ENCODE measurements around the gene CFAP65.
A peak's percentile ranks its signal among the peaks of the same experiment; 100 is the strongest.

The CFAP65 gene

DNA sequence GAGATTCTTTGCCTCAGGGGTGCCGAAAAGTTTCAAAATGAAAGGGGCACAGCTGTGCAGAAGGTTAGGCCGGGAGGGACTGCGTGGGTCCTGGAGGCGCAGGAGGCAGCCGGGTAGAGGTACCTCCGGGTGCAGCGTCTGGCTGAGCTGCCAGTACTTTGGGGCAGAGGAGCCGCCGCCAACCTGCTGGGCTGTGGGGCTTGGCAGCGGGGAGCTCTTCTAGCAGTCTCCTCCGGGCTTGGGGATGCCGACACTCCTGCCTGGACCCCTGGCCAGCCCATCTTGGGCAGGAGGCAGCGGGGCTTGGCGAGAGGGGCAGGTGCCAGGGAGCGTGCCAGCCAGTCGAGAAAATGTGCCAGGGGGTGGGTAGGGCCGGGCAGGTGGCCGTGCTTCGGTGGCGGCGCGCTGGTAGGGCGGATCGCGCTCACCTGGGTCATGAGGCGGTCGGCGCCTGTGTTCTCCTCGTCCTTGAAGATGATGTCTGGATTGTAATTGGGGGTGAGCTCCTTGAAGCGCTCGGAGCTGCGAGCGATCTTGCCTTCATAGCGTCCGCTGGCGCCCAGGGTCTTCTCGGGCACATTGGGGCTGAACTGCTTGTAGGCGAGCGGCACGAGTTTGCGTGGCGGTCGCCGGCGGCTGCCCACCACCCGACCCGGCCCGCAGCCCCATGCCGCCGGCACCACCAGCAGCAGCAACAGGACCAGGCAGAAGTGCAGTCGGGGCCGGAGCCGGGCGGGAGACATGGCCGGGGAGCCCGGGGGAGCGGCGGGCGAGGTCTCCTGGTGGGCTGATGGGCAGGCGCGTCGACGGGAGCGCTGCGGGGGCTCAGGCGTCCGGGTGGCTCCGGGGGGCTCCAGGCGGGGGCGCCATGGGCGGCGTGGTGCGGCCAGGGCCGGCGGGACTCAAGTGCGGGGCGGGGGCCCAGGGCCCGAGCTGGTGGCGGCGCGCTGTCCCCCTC lies 18.7 kb upstream of the CFAP65 start:
- DNase-seq = no peak

DNA sequence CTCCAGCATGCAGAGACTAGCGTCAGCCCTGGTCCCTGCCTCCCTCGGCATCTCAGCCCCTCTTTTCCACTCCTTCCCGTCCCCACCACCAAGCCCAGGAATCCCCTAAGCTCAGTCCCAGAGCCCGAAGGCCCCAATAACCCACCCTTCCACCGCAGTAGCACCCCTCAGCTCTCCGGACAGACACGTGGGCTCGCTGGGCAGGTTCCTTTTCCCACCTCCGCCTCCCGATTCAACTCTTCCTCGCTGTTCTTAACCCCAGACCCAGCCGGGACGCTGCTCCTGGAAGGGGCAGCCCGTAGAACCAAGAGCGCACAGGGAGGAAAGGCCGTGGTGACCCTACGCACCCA lies 18.0 kb upstream of the CFAP65 start:
- no peak for DNase-seq

DNA sequence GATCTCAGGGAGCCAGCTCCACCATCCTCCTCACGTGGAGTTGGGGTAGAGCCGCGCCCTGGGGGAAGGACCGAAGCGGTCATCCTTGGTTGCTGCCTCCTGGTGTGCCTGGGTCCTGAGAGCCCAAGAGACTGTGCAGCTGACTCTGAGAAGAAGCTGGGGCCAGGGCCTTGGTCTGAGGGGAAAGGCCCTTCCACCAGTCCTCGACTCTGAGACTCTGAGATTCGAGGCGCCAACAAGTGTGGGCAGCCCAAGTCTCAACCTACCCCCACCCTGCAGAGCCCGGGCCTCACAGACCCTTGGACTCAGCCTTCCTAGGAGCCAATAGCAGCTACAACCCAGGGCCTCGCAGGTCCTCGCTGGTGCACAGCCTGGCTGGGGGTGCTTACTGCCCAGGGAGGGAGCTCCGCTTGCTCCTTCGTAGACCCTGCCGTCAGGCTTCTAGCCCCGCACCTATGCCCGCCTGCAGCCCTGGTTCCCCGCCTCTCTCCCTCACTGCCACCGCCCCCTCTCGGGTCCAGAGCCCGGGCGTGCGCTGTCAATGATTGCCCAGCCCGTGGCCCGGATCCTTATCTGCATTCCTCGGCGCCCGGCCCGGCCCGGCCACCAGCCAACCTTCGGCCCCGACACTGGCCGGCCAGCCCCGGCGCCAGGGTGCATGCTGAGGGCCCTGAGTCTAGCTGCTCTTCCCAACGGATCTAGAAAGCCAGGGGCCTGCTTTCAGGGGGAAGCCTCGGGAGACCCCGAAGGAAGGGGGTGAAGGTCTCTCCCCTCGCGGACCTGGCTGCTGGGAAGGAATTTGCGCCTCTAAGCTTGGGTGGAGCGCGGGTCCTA lies 17.4 kb upstream of the CFAP65 start:
- no peak for DNase-seq

DNA sequence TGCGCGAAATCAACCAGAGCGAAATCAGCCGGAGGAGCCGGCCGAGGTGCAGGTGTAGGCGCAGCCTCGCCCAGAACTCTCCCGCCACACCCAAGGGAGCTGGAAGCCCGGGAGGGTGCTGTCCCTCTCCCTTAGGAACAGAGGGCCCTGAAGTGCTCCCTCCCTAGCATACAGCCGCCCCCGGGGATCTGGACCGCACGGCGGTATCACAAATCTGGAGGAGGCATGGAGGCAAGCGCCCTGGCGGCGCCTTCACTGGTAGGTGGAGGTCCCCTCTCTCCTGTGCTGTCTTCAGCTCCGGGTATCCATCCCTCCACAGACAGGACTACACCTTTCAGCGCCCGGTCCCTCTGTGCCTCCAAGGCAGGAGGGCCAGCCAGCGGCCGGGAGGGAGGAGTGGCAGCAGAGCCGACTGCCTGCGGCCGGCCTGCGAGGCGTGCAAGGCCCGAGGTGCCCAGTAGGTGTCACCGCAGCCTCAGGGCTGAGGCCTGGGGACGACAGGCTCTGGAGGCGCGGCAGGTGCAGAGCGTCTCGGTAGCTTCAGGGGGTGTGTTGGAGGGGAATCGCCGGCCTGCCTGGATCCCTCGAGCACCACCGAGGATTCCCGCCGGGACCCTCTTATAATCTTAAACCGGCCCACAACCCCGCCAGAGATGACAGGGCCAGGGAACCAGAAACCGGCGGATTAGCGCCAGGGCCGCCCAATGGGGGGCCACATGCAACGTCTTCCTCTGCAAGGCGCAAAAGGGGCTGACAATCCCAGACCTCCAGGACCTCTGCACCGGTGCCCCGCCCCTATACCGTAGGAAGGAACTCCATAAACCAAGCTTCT lies 16.6 kb upstream of the CFAP65 start:
- peak; percentile 91 for DNase-seq

DNA sequence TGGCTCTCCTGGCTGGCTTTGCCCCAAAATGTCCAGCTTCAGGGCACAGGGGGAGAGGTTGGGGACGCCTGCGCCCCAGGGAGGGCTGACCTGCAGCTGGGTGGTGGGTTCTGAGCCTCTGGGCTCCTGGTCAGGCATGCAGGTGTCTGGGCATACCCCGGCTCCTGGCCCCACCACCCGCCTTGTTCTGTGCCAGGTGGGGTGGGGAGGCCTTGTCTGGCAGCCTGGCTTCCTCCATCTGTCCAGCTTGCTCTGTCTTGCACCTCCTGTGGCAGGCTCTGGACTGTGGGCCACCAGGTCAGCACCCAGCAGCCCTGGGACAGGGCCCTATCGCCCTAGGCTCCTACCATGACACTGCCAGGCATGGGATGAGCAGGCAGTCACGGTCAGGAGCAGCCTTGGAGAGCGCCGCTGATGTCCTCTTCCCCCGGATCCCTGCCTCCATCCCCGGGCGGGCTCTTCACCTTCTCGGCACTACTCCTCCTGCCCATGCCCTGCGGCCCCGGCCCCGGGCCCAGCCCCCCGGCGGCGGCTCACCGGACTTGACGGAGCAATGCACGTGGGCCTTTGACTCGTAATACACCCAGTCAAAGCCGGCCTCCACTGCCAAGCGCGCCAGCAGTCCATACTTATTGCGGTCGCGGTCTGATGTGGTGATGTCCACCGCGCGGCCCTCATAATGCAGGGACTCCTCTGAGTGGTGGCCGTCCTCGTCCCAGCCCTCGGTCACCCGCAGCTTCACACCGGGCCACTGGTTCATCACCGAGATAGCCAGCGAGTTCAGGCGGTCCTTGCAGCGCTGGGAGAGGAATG lies 15.8 kb upstream of the CFAP65 start:
- no peak for DNase-seq

DNA sequence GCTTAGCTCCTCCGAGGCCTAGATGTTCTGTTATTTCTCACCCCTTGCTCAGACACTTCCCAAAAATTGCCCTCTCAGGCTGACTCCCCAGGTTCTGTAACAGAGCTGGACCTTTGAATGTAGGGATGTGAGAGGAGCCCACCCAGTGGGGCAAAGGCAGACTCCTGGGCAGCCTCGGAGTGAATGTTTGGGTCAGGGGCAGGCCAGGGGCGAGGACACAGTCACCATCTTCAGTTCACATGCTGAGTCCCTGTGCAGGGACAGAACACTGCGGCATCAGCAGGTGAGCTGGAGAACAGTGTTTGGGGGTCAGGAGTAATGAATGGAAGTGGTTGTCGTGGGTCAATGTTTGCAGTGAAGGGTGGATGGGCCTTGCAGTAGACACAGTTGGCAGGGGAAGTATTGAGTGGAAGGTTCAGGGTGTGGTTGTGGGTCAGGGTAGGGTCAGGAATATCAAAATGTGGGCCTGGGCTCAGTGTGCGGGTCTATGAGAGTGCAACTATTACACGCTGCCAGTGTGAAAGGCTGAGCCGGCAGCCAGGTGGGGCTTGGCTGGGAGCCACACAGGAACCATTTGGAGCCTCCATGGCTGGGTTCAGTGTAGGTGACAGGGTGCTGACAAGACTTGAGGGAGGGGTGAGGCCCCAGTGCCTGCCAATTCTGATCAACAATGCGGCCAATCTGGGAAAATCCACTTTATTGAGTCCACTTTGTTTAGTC lies 15.0 kb upstream of the CFAP65 start:
- DNase-seq = no peak

DNA sequence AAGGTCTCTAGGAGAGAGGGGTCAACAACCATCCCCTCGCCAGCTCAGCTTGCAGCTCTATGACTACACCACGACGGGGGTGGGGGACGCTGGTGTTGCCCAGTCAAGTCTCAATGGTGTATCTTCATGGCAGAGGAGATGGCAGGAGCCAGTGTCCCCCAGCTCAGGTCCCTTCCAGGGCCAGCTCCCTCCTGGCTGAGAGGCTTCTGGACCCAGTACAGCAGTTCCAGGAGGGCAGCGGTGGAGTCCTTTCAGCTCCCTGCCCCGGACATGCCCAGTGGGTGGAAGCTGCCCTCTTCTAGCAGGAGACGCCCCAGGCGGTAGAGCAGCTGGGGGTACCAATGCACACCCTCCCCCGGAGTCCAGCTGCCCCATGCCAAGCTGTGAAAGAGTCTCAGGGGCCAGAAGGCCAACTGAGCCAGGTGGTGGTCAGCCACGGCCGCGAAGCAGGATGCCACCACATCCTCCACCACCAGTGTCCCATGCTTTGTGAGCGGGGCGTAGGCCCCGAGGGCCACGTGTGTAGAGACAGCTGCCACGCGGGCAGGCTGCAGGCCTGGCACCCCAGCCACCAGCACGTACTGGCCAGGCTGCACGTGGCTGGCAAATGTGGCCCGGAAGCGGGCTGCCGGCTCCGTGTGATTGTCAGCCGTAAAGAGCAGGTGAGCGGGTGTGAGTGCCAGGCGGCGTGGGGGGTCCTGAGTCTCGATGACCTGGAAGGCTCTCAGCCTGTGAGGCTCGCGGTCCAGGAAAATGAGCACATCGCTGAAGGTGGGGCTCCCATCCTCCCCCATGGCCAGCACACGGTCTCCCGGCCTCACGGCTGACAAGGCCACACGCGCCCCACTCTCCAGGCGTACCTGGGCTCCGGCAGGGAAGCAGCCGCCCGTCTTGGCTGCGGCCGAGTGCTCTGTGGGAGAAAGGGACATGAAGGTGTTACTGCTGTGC lies 13.9 kb upstream of the CFAP65 start:
- no peak for DNase-seq

DNA sequence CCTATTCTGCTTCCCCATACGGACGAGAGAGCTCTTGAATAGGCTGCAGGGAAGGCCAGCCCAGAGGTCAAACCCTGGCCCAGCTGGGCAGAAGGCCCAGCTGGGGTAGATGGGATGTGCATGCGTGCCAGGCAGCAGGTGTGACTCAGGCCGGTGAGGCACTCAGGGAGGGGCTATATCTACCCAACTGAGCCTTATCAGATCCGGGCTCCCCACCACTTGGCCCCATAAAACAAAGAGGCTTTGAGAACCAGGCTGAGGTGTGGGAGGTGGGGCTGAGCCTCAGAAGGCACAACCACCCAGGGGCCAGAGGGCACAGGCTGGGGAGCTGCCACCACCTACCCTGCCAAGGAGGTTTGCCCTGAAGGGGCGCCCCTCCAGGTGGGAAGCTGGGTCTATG lies 8.0 kb upstream of the CFAP65 start:
- DNase-seq = peak; percentile 34

DNA sequence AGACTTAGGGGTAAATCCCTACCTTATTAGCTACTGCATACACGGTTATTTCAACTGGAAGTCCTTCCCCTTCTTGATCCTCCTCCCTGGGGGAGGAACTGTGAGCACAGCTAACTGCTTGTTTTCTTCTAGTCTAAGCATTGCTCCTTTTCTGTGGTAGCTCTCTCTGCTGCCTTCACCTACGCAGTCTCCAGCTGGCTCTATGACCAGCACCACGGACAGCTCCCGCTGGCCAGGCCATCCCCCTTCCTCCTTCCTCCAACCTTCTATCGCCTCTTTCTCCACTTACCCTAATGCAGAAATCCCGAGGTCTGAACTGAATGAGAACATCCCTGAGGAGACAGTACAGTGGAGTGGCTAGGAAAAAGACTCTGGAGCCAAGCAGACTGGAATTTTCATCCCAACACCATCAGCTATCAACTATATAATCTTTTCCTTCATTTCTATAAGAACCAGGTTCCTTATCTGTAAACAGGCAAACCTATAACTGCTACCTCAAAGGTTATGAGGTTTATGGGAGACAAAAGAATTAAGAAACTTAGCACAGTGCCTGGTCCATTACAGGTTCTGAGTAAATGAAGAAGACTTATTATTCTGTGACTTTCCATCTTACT lies 4.7 kb upstream of the CFAP65 start:
- peak; percentile 58 for DNase-seq

DNA sequence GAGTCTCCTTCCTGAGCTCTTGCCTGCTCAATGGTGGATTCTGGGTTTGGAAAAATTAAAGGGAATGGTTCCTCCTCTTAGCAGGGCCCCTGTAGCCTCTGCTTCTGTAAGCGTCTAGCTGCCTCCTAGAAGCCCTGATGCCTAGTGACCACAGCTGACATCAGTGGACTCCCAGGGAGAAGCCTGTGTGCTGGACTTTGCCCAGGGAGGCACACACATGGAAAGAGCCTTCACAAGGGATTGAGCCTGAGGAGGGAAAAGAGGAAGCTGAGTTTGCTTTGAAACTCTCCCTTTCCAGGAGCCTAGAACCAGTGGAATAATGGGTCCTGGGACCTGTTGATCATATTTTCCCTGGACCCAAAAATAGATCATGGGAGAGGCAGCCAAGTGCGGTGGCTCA lies 1.4 kb upstream of the CFAP65 start:
- DNase-seq = peak; percentile 37

DNA sequence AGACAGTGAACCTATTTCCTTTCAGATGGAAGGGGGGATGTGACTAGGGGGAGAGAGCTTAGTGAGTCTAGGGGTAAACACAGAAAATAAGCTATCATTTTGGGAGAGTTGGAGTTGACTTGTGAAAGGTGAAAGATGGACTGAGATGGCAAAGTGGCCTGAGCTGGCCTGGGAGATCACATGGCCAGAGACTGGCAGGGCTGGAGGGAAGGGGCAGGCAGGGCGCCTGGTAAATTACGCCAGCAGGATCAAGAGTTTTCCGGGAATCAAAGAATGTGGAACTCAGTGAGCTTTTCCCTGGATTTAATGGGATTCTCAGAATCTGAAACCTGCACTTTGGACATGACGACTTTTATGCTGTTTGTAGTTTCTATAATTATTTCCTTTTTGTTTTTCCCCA lies 841 bp upstream of the CFAP65 start:
- DNase-seq = no peak

DNA sequence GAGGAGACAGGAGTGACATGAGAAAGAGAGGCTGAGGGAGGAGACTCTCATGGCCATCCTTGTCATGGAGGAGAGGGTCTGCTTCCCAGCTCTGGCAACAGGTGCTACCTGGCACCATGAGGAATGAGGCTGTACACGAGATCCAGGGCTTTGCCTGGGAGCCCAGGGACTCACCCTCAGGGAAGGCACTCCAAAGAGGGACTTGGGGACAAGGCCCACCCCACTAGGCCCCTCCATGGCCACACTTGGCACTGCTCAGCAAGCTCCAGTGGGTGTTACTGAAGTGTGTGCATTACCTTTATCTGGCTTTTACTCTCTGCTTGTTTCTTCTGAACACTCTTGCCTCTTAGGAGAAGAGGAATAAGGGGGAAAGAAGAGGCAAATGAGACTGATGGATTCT lies 2.7 kb downstream of the CFAP65 start:
- DNase-seq = peak; percentile 19

DNA sequence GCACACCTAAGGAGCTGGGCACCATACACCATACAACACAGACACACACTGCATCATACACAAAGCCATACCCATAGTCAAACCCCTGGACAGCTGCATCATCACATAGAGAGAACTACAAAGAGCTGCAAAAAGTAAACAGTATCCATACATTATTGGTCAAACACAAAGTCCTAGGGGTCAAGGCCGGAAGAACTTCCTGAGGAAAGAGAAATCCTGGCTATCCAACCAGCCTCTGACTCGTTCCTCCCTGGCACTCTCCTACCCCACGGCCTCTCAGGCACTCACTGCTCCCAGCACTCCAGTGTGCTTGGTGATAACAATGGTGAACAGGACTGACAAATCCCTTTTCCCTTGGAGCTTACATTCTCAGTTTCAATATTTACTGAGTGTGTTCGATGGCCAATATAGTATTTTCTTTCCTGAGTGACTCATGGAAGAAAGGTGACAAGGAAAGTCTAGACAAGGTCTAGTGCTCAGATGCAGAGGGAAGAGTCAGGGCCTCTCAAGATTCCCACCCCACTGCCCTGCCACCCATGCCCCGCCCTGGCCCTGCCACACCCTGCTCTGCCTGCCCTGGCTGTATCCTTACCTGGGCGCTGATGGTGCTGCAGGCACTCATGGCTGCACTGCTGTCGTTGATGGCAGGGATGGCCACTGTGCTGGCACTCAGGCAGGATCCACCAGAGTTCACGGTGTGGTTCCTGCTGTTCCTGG lies 3.4 kb downstream of the CFAP65 start:
- peak; percentile 39 for DNase-seq

DNA sequence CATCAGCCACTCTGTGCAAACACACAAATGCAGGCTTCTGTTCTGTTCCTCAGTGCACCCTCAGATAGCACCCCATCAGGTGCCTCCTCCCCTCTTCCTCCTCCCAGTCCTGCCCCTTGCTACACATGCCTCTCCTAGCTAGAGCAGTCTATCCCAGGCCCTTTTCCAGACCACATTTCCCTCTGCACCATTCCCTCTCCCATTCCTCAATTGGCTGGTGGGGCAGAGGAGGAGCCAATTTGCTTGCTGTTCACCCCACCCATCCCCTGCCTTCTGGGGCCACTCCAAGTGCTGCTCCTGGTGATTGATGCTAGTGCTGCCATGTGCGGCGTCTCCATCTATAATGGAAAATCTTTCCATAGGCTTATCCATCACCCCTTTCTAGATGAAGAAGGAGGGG lies 5.4 kb downstream of the CFAP65 start:
- DNase-seq = no peak

DNA sequence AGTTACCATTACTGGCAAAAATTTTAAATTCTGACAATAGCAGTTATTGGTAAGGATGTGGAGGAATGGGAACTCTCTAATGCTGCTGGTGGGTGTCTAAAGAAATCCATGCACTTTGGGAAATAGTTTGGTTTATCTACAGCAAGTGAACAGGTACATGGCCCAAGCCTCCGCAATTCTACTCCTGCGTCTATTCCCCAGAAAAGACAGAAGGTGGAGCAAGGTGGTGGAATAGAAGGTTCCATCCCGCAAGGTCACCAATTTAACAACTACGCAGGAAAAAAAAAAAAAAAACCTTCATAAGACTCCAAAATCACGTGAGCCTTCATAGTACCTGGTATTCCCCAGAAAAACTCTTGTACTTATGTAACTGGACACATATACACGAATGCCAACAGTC lies 6.5 kb downstream of the CFAP65 start:
- DNase-seq = no peak

DNA sequence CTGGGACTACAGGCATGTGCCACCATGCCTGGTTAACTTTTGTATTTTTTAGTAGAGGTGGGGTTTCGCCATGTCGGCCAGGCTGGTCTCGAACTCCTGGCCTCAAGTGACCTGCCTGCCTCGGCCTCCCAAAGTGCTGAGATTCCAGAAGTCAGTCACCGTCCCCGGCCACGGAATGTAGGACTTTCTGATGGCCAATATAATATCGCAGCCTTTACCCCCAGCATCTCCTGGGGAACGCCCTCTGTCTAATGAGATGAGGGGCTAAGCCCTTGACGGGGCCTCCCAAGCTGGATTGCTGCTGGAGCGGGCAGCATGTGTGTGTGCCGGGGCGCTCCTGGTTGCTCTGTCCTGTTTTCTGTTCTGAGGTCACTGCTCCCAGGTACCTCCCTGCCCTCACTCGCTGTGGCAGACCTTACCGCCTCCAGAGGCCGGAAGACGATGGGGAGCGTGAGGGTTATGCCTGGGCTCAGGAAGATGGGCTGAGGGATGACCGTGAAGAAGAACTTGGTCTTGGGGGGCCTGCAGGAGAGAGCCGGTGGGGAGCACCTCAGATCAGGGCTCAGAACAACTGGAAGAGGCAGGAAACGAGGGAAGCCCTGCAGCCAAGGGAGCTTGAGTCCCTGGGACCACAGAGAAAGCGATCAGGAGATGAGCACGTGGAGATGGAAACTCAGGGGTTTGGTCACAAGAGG lies 9.1 kb downstream of the CFAP65 start:
- no peak for DNase-seq

DNA sequence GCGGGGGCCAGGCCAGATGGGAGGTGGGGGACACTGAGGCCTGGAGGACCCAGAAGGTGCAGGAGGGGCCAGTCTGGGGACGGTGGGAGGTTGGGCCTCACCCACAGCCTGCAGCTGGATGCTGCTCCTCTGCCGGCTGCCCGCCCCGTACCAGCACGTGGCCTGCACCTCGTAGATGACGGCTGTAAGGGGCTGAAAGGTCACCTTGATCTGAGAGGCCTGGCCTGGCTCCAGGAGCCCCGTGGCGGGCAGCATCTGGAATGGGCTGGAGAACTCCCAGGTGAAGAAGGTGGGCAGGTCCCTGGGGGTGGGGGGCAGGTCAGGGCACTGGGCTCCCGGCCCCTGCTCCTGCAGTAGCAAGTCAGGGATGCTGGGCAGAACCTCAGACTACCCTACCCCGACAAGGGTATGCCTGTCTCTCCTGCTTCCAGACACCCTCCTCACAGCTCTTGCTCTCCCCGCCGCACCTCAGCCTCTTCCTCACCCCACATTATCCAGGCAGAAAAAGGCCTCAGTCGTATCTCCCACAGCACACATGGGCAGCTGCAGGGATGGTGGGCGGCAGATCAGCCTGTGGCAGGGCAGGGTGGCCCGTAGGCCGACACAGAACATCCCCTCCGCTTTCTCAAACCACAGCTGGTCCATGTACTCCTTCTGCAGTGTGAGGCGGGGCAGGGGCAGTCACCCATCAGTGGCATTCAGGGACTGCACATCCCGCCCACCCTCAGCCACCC lies 10.1 kb downstream of the CFAP65 start:
- no peak for DNase-seq

Measured in activated effector memory CD4-positive, alpha-beta T cell treated with anti-CD3 and anti-CD28 coated beads, Interleukin-2, amount 50 U/mL, for 16 hours (primary cell).